NOMO-1 (cell line): ENCODE data around the gene STAT6.

Experiments
- DNase-seq, 2 experiments: peaks; one replicate each; lab custom pipeline; 2025; ENCODE audit not compliant: unreplicated experiment in 2 of 2; lab: John Stamatoyannopoulos, UW

The STAT6 gene

GRCh38 chr12:57146092-57146491, 34.9 kb upstream of the STAT6 start:
- no peak for DNase-seq

DNA sequence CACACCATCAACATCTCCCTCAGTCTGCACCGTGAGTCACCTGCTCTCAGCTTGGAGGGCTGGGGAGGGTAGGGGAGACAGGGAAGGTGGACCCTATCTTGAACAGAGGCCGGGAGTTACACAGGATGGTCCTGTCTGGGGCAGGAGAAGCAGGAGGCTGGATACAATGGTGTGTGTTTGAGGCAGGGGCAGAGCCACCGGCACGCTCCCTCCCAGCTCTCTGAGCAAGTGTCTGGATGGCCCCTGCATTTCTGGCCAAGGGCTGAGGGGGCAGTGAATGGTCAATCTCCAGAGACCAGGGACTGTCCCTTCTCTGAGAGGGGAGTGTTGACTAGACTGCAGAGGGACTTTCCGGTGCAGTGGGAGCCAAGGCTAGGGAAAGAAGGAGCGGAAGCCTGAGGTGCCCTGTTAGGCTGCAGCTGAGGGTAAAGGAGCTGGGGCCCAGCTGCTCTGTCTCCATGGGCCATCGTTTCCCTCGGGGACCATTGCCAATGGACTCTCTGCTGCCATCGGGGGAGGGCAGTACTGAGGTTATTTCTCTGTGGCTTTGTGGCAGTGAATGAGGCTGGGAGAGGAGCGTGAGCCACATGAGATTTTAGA, 34.4 kb upstream of the STAT6 start:
- no peak for DNase-seq

DNA sequence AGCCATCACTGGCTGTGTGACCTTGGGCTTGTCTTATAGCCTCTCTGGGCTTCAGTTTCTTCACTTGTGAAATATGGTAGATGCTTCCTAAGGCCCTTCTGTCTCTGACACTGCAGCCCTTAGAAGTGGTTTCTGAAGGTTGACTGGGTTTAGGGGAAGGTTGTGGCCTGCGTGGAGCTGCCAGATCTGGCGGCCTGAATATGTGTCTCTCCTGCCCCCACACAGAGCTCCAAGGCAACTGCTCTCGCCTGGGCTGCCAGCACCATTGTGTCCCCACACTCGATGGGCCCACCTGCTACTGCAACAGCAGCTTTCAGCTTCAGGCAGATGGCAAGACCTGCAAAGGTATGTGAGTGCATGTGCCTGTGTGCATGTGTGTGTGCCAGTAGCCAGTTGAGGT, 32.3 kb upstream of the STAT6 start:
- no peak for DNase-seq

DNA sequence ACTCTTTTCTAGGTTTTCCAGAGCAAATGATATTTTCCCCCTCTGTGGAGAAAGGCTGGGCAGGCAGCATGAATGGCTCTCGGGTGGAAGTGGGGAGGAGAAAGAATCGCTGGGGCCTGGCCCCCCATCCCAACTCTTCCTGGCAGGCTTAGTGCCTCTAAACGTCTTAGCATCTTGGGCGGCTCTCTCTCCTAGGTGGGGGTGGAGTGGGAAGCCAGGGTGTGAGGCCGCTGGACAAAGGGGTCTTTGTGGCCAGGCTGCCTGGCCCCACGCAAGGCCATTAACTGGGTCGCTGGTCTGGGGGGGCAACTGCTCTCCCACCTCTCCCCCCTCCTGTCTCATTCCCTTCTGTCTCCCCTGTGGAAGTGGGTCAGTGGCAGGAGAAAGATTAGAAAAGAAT, 31.6 kb upstream of the STAT6 start:
- DNase-seq = no peak

DNA sequence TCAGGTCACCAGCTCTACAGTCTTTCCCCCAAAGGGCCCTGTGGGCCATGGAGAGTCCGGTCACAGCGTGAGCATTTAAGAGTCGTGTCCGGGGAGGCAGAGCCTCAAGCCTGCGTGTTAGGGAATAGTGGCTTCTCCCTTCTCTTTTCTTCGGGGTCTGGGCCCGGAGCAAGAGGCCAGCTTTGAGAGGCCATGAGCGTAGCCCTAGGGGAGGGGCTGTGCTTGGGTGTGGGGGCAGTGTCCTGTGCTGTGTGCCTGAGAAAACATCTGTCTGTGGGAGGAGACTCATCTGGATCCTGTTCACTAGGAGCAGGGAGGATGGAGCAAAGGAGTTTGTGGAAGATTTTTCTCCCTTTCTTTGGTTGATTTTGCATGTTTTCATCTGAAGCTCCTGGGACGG, 31.0 kb upstream of the STAT6 start:
- no peak for DNase-seq

GRCh38 chr12:57141249-57141648, 30.1 kb upstream of the STAT6 start:
- no peak for DNase-seq

DNA sequence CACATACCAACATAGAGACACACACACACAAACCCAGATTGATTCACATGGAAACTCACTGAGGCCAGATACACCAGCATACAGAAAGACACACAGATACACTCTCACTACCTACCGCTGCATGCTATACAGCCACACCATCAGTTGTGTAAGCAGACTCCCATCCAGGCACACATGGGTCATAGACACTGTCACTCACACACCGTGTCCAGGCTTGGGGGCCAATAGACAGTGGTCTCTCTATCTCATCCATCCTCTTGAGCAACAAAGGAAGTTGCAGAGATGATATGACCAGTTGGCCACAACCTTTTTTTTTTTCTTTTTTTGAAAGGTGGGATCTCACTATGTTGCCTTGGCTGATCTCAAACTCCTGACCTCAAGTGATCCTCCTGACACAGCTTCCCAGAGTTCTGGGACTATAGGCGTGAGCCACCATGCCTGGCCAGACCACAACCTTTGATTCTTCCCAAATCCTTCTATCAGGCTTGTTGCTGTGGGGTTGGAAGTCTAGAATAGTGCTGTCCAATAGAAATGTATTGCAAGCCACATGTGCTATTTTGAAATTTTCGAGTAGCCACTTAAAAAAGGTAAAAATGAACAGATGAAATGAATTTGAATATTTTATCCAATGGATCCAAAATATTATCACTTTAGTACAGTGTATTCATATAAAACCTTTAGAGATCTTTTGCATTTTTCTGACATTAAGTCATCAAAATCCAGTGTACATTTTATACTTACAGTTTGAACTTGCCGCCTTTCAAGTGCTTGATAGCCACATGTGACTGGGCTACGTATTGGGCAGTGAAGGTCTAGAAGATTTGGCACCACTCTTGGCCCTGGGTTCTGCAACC, 28.9 kb upstream of the STAT6 start:
- DNase-seq = peak; percentile 20 to 52

DNA sequence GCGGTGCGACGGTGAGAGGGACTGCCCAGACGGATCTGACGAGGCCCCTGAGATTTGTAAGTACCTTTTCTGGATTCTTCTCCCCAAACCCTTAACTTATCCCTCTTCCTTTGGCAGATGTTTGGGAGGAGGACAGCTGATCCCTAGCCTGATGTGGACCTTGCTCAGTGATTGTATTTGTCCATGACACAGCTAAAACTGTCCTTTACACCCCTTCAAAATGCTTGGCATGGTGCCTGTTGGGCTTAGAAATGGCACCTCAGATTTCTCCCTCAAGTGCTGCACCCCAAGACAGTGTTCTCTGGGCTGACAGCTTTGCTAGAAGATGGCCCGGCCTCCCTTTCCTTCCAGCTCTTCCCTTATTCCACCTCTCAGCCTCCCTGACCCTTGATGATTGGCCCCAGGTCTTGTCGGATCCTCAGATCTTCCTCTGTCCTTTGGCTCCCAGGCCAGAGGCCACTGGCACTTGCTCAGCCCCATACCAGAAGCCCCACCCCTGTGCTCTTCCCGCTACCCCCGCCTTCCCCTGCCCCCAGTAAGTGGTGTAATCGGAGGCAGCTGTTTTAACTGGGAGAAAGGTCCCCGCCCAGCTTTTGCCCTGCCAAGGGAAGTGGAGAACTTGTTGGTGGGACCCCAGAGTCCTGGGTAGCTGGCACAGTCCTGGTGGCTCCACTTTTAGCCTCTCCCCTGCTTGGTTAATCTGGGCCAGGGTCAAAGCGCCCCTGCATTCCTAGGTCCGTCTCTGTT, 27.5 kb upstream of the STAT6 start:
- DNase-seq = peak; percentile 16 to 48

- DNase-seq = no peak
Measured at GRCh38 chr12:57135527-57136326, 24.6 kb upstream of the STAT6 start.

DNA sequence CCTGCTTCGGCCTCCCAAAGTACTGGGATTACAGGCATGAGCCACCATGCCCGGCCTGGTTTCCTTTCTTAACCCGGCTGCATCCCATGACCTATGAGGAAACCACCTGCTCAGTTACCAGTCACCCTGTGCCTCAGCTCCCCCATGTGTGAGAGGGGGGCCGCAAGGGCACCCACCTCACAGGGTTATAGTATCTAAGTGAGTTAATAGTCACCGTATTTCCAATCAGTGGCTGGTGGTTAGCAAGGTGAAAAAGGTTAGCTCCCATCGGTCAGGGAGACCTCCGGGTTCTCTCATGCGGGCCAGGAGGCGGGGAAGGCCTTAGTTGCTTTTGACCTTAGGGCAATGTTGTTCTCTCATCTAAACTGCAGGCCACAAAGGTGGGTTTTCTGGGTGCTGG, 23.8 kb upstream of the STAT6 start:
- DNase-seq = no peak

GRCh38 chr12:57133916-57134315, 22.8 kb upstream of the STAT6 start:
- no peak for DNase-seq

DNA sequence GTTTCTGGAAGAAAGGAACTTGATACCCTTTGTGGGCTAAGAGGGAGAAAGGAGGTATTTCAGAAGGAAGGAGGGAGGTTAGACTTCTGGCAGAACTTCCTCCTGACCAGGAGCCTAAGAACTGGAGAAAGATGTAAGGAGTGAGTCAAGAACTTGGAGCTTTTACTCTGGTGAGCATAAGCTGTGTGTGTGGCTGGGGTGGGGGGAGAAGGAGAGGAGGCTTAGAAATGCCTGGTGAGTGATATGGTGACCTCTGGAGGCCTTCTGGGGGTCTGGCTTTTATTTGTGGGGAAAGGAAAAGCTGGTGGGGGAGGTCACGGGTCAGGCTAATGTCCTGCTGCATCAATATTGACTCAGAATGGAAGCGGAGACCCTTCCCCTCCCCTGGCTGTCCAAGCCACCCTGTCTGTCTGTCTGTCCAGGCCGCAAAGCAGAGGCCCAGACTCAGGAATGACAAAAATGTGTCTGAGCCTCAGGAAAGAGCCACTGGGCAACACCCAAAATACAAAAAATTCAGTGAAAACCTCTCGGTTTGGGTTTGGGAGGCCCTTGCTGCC, 21.9 kb upstream of the STAT6 start:
- no peak for DNase-seq

GRCh38 chr12:57131896-57132744, 21.0 kb upstream of the STAT6 start:
- no peak for DNase-seq

- DNase-seq = no peak
Measured at GRCh38 chr12:57130941-57131340, 19.8 kb upstream of the STAT6 start.

GRCh38 chr12:57129889-57130288, 18.7 kb upstream of the STAT6 start:
- DNase-seq = peak; percentile 68 to 71

DNA sequence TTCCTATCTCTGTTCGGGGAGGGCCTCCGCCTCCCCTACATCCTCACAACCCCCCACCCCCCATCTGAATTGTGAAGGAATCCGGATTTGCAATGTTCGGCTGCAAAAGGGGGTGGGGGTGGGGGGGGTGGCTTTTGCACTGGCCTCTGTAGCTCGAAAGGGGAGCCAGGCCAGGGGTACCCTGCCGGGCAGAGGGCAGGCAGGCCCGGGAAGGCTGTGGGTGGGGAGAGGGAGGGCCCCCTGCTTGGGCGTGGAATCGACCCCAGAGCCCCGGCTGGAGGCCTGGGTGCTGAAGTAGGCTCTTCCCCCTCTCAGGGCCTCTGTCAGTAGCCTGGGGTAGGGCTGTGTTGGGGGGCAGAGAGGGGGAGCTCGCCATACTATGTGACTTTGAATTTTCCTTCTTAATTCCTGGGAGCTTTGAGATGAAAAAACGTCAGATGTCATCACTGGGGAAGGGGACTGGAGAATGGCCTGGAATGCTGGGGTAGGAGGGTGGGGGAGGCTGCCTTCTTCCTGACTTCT, 18.2 kb upstream of the STAT6 start:
- DNase-seq = no peak

GRCh38 chr12:57128519-57129247, 17.5 kb upstream of the STAT6 start:
- DNase-seq = no peak

GRCh38 chr12:57127726-57128518, 16.8 kb upstream of the STAT6 start, which contains the start of gene LRP1:
TSS of gene LRP1 (plus strand) at chr12:57128483. CDS start at chr12:57128965, 482 bp downstream.
- DNase-seq = peak; percentile 36 to 48
